ENCODE measurements around the gene MVB12B.

The MVB12B gene

DNA sequence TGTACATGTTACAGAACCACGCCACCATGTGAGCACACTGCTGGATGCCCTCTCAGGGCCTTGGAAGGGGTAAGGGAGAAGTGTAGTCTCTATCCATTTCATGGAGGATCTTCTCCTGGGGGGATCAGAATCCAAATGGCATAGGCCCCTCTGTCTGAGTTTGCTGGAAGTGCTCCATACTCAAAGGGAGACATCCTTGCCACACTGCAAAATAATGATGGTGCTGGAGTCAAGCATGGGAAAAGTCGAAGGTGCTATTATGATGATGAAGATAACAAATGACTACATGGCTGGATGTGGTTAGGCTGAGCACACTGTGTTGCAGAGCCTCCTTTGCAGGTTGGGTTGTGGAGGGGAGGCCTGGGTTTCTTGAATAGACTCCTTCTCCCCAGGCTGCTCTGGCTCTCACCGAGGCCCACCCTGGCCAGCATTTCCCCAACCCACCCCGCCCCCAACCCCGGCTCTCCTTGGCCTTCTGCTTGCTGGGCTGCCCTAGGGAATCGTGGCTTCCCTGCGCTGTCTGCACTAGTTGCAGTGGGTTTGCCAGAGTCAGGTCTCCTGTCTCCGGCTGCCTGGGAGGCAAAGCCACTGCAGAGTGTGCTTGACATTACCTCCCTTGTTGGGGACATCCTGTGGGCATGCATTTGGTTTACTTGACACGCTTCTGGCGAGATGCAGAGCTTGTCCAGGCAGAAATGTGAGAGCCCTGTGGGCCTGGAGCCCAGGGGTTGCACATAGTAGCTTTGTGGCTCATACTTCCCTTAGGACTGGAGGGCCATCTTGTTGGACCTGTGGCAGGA is 3.0 kb downstream of the MVB12B start:
- in situ Hi-C loops (cut with MboI; ENCODE audit: low sequenced_read_pairs) = no loop called here

DNA sequence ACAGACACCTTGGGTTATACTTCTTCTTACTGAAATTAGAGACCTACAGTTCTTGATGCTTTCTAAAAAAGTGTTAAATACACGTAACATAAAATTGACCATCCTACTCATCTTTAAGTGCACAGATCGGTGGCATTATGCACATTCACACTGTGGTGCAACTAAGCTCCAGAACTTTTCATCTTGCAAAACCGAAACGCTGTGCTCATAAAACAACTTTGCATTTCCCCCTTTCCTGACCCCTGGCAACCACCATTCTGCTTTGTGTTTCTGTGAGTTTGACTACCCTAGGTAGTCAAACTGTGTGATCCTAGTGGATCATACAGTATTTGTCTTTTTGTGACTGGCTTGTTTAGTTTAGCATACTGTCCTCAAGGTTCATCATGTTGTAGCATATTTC is 3.9 kb downstream of the MVB12B start:
- in situ Hi-C loops (cut with MboI; ENCODE audit: low sequenced_read_pairs) = no loop called here

DNA sequence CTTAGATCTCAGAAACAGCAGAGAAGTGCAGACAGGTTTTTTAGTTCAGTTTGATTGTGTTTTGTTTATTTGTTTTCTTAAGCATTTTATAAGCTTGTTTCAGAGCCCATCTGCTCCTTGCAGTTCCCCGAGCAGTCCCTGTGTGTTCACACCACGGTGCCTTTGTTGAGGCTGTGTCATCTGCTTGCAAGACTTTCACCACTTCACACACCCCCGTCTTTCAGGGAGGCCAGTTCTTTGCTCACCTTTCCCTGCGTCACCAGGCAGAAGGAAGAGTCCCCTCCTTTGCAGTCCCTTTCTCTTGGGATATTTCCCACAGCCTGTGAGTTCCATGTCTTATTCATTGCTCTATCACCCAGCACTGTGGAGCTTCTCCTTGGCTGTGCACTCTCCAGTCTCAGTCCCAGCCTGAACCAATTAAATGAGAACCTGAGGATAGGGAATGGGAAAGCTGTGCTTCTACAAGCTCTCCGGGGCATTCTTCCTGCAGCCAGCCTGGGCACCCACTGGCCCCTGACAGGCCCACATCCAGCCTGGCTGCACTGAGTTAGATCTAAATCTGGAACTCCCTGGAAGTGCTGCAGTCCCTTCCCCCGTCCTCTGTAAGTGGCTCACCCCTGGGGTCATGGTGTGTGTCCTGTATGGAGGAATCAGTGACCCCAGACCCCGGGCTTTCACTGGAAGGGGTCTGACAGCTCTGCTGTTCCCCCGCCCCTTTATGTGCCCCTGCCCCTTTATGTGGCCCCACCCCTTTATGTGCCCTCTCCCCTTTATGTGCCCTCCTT is 5.5 kb downstream of the MVB12B start:
- in situ Hi-C loops (cut with MboI; ENCODE audit: low sequenced_read_pairs) = no loop called here

DNA sequence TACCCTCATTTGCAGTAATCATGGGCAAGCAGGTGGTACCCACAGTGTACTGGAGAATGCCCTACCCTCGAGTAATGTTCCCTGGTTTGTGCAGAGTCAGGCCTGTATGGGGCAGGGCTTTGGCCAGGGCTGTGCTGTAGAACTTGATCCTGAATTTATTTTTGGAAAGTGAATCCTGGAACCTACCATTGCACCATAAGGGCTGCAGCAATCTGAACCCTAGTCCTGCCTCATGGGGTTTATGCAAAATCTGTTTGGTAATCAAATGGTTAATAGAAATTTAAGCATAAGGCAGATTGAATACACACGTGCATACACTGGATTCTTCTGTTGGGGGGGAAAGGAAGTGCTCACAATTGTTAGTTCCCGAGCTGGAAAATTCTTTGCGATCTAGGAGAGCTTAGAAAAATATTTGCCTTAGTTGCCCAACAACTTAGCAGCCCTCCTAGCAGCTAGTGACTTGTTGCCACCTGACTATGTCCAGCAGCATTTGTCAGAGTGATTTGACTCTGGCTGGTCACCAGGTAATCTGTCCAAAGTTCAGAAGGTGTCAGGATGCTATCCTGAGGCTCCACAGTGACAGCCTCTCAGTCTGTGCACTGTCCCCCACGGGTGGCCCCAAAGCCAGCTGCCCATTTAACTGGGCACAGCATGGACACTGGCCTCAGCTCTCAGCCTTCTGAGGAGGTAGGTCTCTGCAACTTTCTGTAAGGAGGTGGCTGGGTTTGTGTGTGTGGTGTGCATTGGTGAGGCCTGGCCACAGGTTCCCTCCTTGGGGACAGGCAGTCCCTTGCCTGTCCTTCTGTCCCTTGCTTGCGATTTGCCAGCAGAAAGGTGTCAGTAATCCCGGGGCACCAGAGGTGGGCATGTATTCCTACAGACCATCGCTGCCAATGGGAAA is 8.3 kb downstream of the MVB12B start:
- in situ Hi-C loops (cut with MboI; ENCODE audit: low sequenced_read_pairs) = no loop called here

DNA sequence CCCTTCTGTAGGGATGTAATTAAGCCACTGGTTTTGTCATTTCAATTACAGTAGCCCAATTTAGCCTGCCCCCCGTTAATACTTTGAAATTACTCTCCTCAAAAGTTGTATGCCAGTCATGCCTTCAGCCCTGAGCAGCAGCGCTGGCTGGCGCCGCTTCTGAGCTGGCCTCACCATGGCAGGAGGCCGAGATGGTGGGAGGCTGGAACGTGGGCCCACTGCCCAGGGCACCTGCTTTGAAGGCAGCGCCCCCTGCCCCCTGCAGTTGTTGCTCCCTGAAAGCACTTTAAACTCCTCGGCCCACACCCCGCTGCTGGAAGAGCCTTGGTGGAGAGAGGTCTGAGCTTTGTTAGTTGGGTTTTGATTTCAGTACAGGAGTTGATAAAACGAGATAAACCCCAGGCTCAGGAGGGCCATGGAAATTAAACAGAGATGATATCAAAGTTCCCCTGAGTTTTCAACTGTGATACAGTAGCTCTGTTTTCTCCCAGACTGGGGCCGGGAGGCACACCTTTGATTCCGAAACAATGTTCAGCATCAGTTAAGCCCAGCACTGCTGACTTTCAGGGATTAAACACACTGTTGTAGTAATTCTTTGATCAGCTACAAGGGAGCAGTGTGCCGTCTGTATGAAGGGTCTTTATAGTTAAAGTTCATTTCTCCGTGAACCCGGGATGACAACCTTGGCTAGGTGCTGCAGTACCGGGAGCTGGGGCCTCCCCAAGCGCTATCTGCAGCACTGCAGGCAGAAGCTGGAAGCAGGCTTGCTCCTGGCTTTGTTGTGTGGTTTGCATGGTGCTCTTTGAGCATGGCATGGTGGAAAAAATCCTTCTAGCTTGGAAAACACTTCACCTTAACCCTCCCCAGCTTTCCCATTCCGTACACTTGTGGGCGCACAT is 9.5 kb downstream of the MVB12B start:
- in situ Hi-C loops (cut with MboI; ENCODE audit: low sequenced_read_pairs) = no loop called here

DNA sequence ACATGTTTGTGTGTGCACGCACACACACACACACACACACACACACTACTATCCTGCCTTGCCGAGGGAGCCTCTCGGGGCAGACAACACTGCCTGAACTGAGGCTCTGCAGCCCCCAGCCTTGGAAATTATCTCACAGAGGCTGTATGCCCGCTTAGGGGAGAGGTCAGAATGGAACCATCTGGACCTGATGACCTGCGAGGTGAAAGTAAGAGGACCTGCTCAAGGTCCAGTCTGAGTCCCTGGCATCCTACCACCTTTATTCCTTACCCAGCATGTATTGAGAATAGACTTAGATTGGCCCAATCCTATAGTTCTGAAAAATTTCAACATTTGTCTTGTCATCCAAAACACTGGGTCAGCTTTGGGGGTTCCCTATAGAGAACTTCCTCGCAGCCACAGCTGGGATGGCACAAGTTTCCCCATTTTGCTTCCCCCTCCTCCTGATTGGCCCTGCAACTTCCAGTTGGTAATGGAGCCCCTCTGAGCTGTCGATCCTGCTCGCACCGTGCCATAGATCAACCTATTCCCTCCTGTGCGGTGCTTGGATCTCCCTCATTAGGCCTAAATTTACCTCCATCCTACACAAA is 10.2 kb downstream of the MVB12B start:
- in situ Hi-C loops (cut with MboI; ENCODE audit: low sequenced_read_pairs) = no loop called here

DNA sequence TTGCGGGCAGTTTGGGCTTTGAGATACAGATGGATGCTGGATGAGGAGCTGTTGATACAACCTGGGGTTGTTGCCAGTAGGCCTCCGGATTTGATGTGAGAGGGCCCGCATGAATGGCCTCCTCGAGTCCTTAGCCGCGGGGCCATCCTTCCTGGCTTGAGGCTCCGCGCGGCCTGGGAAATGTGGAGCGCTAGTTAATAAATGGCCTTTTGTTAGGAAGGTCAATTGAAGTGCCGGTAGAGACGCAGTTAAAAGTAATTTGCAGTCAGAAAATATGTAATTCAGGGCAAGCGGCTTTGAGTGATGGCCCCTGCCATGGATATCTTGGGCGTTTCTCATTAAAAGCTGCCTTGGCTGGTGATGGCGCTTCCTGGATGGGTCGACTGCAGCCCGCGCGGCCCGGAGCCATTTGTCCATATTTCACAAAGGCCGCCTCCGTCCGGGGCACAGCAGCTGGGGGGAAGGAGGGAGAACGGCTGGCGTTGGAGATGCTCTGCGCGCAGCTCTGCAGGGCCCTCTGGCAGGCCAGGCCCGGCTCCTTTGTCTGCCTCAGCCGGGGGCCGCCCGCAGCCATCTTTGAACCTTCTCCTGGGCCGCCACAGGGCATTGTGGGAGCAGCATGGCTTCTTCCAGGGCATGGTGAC is 11.2 kb downstream of the MVB12B start:
- in situ Hi-C loops (cut with MboI; ENCODE audit: low sequenced_read_pairs) = no loop called here

DNA sequence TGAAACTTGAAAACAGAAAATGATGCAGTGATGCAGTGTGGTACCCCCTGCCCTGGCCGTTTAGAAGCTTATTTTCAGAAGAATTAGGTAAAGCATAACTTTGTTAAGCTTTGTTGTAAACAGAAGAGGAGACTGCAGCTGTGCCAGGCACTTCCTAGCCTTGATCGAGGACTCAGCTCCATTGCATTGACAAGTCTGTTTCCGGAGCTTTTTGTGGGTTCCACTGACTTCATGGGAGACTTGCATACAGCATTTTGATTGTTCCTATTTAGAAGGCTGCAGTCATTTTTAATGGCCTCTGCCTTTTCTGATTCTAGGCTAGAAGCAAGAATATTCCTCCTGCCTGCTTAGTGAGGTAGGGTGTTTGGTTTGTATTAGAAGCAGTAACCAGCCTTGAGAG is 12.3 kb downstream of the MVB12B start:
- in situ Hi-C loops (cut with MboI; ENCODE audit: low sequenced_read_pairs) = no loop called here

DNA sequence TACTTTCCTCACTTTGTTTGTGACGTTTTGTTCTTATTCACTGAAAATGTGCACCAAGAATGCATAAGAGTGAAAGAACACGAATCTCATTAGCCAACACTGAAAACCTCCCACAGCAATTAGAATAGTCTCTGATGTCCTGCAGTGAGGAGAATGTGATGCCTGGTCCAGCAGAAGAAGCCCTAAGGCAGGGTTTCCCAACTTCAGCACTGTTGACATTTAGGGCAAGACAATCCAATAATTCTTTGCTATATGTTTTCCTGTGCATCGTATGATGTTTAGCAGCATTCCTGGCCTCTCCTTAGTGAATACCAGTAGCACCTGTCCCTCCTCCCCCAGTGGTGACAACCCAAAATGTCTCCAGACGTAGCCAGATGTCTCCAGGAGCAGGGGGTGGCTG is 14.8 kb downstream of the MVB12B start:
- in situ Hi-C loops (cut with MboI; ENCODE audit: low sequenced_read_pairs) = no loop called here

DNA sequence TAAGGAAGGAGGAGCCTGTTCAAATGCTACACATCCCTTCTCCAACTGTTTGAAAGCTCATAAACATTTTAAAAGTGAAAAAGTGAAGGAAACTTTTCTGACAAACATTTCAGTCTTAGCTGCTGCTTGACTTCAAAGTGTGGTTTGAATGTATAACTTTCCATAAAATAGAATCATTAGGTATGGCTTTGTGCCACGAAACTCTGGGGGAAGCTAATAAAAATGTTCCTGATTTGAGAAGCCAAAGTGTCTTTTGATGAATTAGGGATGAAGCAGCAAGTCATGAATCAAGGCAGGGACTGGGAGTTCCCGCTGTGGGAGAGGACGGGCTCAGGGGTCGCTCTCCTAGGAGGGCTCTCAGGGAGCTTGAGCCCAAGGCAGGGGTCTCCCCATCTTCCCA is 15.3 kb downstream of the MVB12B start:
- in situ Hi-C loops (cut with MboI; ENCODE audit: low sequenced_read_pairs) = no loop called here

DNA sequence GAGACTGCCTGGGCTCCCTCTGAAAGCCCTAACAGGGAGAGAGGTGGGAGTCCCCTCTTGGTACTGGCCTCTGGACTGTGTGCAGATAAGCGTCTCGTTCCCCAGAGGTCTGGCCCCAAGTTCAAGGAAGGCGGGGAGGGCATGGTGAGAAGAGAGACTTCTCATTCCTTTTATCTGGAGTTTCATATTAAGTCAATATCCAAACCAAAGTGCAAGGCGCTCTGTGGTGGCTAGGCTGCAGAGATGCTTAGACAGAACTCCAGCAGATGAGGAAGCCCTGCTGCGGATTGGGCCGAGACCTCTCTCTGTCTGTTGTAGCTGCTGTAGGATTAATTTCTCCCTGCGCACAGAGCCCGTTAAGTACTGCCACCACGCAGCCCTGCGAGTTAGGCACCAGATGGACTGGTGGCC is 16.0 kb downstream of the MVB12B start:
- in situ Hi-C loops (cut with MboI; ENCODE audit: low sequenced_read_pairs) = no loop called here

DNA sequence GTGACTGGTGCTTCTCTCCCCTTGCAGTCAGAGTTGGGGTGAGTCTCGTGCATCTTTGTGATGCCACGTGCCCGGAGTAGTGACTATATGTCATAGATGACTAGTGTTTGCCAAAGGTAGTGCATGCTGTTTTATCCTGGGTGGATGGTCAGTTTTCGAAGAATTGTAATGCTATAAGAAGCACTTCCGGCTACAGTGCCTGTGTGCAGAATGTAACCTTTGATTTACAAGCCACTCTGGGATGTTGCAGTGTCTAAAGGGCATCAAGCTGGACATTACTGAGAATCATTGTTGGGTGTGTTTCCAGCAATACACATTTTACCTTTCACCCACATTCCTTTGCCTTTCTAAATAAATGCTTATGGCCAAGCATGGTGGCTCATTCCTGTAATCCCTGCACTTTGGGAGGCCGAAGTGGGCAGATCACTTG is 16.7 kb downstream of the MVB12B start:
- in situ Hi-C loops (cut with MboI; ENCODE audit: low sequenced_read_pairs) = no loop called here

DNA sequence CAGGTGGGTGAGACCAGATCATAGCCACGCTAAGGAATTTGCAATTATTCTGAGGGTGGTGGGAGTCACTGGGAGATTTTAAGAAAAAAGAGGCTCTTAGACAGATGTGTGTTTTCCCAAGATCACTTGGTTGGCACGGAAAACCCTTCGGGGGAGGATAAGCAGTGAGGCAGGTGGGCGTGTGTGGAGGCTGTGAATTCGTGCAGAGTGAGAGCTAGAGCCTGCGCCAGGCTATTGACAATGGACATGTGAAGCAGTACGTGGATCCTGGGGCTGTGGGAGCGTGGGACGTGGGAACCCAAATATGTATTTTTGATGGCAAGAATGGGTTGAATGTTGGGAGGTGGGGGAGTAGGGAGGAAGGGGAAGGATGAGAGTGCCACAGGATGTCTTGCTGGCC is 19.4 kb downstream of the MVB12B start:
- in situ Hi-C loops (cut with MboI; ENCODE audit: low sequenced_read_pairs) = no loop called here

DNA sequence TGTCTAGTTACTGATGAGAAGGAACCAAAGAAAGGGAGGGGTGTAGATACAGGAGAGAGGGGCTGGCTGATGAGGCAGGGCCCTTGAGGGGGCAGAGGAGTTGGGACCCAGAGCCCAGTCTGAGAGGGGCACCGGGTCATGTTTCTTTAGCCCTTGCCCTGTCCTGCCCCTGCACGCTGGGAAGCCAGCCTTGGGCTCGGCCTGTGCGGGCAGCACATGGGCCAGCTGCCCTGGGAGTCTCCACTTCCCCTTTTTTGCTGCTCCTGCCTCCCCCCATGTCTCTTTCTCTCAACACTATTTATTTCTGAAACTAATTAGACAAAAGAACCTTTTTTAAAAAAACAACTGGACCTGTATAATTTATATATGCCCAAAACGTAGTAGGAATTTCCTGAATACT is 20.5 kb downstream of the MVB12B start:
- in situ Hi-C loops (cut with MboI; ENCODE audit: low sequenced_read_pairs) = no loop called here

DNA sequence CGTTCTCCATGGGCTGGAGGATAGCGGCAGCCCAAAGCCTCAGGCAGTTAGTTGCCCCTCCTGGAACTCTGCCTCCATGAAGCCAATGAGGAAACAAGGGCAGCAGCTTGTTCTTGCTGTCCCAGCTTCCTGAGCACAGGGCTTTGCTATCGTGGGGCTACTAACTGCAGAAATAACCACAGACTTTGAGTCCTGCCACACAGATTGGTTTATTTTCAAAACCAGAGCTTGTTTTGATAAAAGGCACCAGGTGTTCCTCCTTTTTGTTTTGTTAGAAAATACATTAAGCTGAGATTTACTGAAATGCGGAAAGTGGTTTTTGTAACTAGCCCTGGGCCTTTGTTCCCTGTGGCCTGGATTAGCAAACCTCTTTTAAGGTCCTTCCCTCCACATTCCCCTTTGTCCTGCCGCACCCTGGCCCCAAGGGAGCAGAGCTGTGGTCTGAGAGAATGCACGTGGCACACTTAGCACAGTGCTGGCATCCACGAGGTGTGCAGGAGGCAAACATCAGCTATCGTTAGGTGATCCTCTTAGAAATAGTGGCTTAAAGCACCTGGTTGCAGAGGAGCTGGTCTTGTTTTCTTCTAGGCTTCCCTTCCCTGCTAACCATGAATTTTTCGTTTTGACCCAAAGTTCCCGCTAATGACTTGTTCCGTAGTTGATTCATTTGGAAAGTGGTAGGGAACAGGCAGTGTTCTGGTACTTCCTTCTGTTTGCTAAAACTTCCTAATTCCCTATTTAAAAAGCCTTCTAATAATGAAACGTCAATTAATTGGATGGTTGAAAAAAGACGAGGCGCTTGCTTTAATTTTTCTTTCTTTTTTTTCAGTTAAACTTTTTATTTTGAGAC is 21.5 kb downstream of the MVB12B start:
- in situ Hi-C loops (cut with MboI; ENCODE audit: low sequenced_read_pairs) = no loop called here

DNA sequence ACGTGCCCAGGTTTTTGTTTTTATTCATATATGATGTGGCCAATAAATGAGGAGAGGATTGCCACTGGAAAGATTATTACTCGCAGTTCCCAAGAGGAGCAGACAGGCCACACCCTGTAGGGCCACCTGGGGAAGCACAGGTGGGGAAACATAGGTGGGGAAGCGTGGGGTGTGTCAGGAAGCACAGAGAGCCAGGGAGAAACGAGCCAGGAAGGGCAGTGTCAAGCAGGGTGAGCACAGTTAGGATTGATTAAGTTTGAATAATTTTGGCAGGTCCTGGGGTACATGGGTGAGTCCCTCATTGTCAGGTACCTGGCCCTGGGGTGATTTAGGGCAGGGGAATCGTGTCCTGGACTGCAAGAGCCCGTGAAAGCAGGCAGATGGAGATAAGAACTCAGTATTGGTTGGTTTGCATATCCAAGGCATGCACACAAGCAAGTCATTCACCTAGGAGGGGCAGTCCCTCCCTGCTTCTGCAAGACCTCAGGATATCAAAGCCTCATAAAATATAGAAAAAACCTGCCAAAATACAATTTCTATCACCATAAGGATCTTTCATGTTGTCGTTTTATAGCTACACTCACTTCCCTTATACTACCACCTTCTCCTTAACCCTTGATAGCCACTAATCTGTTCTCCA is 22.4 kb downstream of the MVB12B start:
- in situ Hi-C loops (cut with MboI; ENCODE audit: low sequenced_read_pairs) = no loop called here

DNA sequence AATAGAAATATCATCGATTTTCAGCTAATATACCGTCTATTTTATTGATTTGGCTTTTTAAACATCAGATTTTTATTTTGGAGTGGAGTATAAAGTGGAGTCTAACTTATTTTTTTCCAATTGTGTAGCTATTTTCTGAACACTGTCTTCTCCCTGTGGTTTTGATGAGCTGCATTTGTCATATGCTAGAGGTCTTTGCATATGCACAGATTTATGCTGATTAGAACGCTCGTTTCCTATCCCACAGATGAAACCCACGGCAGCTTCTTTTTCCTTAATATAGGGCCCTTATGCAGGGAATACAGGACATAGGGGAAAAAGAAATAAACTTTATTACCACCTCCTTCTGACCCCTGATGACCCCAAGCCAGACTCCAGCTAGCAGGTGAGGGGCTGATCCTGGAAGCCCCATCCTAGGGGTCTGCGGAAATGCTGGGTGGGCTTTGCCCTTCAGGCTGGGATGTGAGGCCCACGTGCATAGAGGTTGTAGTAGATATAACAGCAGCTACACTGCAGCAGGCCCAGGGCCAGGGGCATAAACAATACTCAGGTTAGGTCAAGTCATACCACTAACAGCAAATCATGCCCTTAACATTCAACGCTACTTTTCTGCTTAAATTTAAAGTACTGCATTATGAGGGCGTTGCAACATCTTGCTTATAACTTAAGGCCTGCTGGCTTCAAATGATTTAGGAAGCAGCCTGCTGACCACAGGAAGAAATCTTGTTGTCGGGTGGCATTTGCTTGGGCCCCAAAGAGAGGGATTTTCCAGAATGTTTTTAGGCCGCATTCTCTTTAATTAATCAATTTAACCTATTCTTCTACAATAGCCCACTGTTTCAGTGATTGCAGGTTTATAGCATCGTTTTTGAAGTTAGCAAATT is 28.5 kb downstream of the MVB12B start:
- in situ Hi-C loops (cut with MboI; ENCODE audit: low sequenced_read_pairs) = no loop called here
